NCI-H69 (cell line): ENCODE measurements around the gene LEP.
"Not testable (repeated sequence)": the region's sequence is repeated elsewhere in the genome, so short reads cannot be mapped to it uniquely, and the experiment has no call there.

Experiments
- DNase-seq: peaks from one replicate; lab custom pipeline; 2025; lab: John Stamatoyannopoulos, UW

LEP gene

DNA sequence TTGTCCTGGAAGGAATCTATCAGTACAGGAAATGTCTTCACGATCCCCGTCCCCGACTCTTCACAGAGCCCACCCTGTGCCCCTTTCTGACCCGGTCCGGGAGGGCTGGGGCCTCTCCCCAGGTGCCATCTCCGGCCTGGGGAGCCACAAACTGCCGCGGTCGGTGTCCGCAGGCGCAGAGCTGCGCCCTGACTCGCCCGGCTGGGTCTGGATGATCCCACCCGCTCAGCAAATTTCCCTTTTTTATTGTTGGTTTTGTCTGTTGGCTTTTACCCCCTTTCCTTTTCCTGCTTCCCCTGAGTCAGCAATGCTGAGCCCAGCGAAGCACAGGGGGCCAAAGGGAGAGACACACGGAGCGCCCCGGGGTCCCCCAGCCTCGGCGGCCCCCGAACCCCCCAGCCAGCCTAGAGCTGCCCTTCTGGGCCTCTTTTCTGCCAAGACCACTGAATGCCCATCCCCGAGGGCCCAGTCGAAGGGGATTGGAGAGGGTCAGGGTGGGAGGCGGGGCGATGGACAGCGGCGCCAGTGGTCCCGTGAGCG, 30.9 kb downstream of the LEP start:
- no peak for DNase-seq

DNA sequence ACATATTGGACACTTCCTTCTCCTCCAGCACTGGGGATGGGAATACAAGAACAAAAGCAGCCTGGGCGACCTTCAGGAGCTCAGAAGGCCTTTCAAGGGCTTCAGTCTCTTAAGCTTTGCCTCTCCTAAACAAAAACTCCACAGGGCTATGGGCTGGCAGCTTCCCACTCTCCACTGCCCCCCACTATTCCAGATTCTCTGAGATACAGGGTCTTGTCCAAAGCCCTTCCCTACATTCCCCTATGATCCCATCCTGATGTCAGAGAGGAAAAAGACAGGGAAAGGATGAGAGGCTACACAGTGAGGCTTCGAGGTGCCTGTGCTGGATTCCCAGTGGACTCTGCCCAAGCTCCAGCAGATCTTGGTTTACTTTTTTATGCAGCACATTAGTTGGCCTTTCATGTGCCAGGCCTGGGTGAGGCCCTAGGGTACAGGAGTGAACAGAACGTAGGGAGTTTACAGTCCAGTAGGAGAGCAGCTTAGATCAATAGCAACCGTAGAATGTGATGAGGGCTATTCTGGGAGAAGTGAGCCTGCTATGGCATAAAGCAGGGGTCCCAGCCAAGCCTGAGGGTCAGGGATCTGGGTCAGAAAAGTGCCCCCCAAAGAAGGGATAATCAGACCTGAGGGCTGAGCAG, 33.3 kb downstream of the LEP start:
- no peak for DNase-seq

DNA sequence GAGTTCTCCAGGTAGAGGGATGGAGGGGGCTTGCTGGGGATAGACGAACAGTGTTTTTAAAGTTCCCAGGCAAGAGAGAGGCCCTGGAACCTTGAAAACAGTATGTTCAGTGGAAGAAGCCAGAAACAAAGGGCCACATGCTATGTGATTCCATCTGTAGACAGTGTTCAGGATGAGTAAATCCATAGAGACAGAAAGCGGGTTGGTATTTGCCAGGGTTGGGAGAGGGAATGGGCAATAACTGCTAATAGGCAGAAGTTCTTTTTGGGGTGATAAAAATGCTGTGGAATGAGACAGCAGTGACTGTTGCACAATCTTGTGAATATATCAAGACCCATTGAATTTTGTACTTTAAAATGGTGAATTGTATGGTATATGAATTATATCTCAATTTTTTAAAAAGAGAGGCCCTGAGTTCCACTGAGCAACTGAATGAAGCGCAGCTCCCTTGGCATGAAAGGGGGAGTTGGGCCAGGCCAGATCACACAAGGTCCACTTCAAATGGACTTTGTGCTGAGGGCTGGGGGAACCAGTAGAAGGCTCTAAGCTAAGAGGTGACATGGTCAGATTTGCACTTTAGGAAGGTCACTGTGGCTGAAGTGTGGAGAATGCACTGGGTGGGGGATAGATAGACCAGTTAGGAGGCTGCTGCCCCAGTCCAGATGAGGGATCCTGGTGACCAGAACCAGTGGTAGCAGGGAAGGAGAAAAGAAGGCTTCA, 34.0 kb downstream of the LEP start:
- no peak for DNase-seq

DNA sequence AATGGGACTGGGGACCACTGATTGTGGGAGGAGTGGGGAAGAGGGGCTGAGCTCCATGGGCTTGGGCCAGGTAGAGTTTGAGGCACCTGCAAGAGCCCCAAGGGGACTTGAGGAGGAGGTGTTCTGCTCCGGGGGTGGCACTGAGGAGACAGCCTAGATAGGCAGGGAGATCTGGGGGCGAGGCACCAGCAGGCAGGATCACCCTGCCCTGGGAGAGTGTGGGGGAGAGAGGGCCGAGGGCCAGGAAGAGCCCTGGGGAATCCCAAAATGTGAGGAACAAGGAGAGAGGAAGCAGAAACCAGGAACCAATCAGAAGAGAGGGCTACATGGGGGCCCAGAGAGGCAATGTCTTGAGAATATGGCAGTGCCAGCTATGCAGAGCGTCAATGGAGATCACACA, 34.6 kb downstream of the LEP start:
- DNase-seq = no peak

DNA sequence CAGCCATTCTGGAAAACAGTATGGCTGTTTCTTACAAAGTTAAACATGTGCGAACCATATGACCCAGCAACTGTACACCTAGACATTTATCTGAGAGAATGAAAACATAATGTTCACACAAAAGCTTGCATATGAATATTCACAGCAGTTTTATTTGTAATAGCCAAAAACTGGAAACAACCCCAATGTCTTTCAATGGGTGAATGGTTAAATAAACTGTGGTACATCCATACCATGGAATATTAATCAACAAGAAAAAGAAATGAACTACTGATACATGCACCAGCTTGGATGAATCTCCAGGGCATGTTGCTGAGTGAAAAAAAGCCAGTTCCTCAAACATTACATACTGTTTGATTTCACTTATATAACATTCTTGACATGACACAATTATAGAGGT, 37.3 kb downstream of the LEP start:
- no peak for DNase-seq

DNA sequence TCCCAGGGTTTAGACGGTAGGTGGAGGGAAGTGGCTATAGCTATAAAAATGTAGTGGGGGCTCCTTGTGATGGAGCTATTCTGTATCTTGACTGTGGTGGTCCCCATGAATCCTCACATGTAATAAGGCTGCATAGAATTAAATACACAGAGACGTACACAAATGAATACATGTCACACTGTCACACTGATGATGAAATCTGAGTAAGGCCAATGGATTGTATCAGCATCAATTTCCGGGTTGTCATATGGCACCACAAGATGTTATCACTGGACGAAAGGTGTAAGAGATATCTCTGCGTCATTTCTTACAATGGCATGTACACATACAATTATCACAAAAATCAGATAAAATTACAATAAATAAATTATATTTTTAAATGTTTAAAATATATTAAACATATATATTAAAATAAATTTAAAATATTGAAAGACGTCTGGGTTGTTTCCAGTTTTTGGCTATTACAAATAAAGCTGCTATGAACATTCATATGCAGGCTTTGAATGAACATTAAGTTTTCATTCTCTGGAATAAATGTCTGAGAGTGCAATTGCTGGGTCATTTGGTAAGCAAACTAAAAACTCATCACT, 38.1 kb downstream of the LEP start:
- no peak for DNase-seq

DNA sequence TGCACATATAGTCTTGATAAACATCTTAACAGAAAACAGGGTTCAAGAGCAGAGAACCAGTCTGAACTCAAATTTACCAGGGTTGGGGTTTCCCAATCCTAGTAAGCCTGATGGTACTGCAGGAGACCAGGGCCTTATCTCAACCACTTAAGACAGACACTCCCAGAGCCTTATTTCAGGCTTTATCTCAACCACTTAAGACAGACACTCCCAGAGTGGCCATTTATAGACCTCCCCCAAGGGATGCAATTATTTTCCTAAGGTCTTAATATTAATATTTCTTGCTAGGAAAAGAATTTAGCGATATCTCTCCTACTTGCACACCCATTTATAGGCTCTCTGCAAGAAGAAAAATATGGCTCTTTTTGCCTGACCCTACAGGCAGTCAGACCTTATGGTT, 39.4 kb downstream of the LEP start:
- DNase-seq = not testable (repeated sequence)

DNA sequence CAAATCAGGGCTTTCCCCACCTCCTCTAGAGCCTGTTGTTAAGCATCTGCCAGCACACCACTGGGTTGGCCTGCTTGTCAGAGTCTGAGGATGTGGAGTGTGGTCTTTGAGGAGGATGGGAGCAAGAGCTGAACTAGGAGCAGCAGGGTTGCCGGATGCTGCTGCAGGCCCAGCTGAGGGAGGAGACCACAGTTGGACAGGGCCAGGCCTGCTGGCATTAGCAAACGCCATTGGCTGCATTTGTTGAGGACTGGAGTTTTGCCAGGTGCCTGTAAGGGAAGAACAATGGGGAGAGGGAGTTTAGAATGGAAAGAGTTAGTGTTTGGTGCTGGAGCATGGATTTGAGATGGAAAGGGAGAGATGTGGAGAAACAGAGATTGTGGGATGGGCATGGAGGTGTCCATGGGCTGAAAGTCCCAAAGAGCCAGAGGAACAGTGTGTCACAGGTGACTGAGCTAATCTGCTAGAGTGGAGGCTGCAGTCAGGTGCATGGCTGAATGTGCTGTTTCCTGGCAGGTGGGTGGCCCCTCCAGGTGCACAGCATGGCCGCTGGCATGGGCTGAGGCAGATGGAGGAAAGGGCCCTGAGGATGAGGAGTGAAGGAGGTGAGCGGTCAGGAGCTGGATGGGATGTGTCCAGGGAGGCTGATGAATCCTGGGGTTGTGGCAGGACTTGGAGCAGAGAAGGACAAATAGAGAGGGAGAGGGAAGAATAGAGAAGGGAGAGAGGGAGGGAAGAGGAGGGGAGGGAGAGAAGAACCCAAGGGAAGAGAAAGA, 40.7 kb downstream of the LEP start:
- DNase-seq = no peak

DNA sequence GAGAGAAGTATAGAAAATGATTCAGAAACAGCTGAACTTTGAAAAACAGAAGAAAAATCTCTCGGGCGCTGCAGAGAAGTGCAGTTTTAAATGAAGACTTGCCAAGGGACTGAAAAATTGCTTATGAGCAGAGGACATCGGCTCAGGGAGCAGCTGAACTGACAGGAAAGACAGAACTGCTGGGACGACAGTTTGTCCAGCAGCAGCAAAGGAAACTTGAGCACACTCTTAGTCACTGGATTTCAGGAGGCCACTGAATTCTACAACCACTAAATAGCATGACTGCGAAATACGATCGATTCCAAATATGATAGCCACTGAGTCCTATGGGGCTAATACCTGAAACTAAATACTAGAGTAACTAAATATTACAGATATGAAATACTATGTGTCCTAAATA, 43.0 kb downstream of the LEP start:
- no peak for DNase-seq

DNA sequence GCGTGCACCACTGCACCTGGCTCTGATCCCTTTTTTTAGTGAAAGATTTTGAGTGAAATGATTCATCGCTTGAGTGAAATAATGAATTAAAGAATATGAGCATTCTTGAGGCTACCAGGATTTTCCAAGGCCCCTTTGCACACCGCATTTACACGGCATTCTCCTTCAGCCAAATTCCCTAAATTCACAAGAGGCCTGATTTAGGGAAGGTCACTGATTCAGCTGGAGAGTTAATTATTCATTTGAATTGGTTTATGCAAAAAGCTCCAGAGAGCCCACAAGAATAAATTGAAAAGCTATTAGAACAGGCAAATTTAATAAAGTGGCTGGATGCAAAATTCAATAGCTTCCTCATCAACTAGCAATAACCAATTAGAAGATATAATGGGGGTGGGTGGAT, 46.5 kb downstream of the LEP start:
- no peak for DNase-seq

DNA sequence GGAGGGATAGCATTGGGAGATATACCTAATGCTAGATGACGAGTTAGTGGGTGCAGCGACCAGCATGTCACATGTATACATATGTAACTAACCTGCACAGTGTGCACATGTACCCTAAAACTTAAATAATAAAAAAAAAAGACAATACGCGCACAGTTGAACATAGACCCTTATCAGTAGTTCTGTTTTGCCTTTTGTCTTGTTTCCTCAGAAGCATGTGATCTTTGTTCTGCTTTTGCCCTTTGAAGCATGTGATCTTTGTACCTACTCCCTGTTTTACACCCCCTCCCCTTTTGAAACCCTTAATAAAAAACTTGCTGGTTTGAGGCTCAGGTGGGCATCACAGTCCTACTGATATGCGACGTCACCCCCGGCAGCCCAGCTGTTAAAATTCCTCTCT, 56.9 kb downstream of the LEP start:
- DNase-seq = not testable (repeated sequence)

DNA sequence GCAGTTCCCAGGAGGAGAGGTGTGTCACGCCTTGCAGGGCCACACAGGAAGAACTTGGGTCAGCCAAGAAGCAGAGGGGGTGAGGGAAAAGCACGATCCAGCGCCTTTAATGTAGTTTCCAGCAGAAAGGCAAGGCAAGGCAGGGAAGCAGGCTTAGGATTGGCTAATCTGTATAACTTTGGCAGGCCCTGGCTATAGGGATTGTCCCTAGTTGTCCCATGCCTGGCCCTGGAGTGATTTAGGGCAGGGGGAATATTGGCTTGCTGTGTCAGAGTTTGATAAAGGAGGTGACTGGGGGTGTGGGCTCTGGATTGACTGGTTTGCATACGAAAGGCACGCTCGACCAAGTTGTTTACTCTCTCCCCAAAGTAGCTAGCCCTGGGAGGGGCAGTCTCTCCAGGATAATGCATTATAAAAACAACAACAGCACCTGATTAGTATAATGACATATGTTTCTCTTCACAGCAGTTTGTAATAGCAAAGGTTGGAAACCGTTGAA, 58.1 kb downstream of the LEP start:
- DNase-seq = no peak

DNA sequence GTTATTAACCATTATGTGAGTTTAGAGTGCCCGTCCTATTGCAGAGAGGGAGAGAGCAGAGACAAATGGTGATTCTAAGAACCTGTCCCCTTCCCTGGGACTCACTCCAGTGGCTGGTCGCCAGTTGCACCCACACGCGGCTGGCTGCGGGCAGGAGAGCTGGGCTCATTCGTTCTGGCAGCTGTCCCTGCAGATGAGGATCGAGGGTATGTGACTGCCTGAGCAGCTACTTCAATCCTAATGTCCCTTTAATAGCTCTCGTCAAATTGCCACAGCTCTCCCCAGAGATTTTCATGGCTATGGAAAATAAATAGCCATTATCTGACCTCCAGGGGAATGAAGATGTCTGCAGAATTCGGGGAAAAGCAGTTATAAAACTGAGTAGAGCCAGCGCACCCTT, 61.1 kb downstream of the LEP start:
- no peak for DNase-seq

DNA sequence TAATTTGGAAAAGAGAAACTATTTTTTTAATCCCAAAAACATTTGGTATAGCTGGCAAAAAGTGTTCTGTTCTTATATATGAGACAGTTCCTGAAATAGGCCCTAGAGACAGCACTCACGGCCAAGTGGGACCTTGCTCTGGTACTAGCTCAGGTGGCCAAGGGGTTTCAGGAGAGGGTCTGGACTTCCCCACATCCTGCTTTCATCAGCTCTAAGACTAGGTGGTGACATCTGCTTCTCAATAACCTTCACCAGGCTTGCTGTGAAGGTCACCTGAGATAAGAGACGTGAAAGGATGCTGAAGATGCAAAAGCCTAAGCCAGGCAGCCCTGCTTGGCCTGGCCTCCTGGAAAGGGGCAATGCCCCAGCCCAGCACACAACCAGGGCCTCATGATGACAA, 62.1 kb downstream of the LEP start:
- no peak for DNase-seq

DNA sequence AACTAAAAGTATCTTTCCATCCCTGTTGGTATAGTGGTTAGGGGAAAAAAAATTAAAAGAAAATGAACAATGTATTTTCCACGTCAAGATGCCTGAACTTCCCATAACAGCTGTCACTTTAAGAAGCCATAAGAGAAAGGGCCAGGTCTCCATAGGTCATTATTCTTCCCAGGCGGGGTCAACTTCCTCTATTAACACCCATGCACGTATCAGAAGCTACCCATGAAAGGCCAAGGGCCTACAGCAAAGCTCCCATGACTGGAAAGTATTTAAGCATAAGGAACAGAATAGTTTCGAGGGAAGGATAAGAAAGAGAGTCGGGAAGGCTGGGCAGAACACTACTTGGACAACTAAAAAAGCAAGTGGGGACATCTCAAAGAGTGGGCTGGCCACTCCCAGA, 62.6 kb downstream of the LEP start:
- no peak for DNase-seq

DNA sequence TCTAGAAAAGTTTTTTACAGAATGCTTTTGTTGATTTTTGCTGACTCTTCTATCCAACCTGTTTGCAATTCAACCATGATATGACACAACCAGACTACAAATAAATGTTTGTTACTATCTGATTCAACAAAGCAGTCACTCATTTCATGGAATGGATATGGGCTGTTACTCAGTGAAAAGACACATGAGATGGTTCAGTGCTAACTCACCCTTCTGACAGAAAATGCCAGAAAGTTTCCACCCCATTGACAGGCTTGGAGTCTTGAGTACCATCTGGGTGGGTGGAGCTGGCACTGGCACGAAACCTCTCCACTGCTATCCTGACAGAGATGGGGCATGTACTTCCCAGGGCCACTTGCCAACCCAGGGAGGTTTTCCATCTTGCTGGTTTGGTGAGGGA, 63.1 kb downstream of the LEP start:
- DNase-seq = no peak

DNA sequence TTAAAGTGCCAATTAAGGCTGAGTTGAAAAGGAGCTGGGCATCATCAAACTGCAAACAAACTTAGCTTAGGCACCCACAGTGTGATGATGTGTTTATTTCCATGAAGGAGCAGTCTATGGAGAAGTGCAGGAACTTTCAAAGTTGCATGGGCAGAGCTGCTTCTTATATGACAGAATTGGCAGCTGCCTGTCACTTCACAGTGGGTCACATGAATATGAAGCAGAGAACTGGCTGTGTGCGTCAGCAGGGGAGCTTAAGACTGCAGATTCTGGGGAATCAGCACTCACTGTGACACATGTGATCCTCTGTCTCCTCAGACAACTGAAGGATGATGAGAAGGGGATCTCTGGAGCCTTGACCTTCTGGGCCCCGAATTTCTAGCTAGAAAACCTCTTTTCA, 66.0 kb downstream of the LEP start:
- no peak for DNase-seq
